GM18861 (cell line): Measurements from ENCODE around the gene MGAT2.
"Not testable (repeated sequence)": the region's sequence is repeated elsewhere in the genome, so short reads cannot be mapped to it uniquely, and the experiment has no call there.

Experiments
- ATAC-seq: cut with Tn5 transposase; IDR thresholded peaks from one replicate; pipeline ENCODE4 v1.9.1; 2021; ENCODE audit not compliant: unreplicated experiment

Gene MGAT2

GRCh38 chr14:49612251-49612650, 8.3 kb upstream of the MGAT2 start:
- no peak for ATAC-seq

- no peak for ATAC-seq
These were observed 7.9 kb upstream of the MGAT2 start for GRCh38 chr14:49612671-49613070.

- ATAC-seq: no peak
These were observed 6.4 kb upstream of the MGAT2 start for GRCh38 chr14:49614196-49614595.

- ATAC-seq: no peak
These were observed 4.8 kb upstream of the MGAT2 start for GRCh38 chr14:49615776-49616175.

DNA sequence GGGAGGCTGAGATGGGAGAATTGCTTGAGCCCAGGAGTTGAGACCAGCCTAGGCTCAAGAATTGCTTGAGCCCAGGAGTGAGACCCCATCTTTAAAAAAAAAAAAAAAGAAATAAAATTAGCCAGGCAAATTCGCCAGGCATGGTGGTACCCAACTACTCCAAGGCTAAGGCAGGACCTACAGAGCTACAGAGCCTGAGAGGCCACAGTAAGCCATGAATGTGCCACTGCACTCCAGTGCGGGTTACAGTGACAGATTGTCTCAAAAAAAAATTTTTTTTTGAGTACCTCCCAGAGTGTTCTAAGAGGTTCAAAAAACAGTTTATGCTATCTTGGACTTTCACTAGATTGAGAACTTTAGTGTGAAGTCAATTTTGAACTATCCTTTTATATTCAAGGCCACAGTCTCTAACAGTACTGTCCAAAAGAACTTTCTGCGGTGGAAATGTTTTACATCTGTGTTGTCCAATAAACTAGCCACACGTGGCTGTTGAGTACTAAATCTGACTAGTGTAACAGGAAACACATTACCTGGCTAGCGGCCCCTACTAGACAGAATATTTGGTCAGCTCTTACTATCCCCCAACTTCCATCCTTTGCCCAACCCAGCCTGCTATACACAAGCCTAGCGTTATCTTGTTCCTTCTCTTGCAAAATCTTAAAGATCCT, 2.6 kb upstream of the MGAT2 start:
- ATAC-seq: no peak

- ATAC-seq: not testable (repeated sequence)
These were observed 1.3 kb upstream of the MGAT2 start for GRCh38 chr14:49619273-49619672.

DNA sequence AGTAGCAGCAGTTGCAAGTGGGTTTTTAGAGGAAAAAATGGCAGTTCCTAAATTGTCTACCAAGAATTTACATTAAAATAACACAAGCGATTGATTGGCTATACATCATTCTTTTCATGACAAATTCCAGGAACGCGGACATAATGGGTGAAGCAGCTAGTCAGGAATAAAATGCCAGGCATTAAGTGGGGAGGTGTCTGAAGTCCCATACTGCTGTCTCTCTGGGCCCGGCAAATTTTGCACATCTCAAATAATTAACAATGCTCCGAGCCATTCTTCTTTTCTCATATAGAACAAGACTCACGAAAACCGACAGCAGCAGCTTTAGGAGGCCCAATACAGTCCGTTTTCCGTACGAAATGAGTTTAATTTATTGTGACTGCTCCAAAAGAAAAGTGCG, 869 bp upstream of the MGAT2 start:
- ATAC-seq: no peak

- ATAC-seq: peak; percentile 6
These were observed 699 bp downstream of the MGAT2 start for GRCh38 chr14:49621114-49621881.

DNA sequence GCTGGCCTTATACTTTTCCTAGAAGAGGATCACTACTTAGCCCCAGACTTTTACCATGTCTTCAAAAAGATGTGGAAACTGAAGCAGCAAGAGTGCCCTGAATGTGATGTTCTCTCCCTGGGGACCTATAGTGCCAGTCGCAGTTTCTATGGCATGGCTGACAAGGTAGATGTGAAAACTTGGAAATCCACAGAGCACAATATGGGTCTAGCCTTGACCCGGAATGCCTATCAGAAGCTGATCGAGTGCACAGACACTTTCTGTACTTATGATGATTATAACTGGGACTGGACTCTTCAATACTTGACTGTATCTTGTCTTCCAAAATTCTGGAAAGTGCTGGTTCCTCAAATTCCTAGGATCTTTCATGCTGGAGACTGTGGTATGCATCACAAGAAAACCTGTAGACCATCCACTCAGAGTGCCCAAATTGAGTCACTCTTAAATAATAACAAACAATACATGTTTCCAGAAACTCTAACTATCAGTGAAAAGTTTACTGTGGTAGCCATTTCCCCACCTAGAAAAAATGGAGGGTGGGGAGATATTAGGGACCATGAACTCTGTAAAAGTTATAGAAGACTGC, 1.5 kb downstream of the MGAT2 start:
- no peak for ATAC-seq

GRCh38 chr14:49623387-49623786, 2.8 kb downstream of the MGAT2 start:
- ATAC-seq: no peak

GRCh38 chr14:49623941-49624839, 3.6 kb downstream of the MGAT2 start:
- ATAC-seq: no peak

DNA sequence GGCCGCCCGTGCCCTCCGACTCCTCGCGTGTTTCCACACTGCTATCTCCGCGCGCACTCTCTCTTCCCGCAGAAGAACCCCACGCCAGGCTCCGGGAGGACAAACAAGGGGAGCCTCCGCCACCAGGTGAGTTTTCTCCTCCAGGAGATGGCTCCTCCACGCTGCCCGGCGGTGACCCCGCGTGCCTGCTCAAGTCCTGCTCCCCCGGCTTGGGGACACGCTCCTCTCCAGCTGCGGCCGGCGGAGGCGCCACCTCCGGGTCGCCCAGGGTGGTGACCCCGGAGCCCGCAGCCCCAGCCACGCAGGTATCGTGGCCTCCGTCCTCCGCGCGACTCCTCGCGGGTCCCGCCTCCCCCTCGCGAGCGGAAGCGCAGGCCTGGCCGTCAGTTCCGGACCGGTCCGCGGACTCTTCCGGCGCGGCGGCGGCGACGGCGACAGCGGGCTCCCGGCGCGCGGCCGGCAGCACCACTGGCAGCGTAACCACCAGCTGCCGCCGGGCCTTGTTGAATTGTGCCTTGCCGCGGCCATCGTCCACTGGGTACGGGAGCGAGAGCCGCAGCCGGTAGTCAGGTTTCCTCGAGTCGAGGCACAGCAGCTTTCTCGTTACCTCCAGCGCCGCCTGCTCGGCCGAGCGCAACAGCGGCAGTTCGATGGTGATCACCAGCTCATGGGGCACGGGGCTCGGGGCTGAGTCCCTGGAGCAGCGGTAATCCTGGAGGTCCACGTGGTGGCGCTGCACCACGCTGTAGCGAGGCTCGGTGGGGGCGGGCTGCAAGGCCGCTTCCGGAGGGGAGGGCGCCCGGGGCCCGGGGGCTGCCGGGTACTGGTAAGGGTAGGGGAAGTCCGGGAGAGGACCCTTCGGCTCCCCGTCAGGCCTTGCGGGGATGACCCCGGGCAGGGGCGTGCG, 13.3 kb downstream of the MGAT2 start:
- ATAC-seq: peak; percentile 64

DNA sequence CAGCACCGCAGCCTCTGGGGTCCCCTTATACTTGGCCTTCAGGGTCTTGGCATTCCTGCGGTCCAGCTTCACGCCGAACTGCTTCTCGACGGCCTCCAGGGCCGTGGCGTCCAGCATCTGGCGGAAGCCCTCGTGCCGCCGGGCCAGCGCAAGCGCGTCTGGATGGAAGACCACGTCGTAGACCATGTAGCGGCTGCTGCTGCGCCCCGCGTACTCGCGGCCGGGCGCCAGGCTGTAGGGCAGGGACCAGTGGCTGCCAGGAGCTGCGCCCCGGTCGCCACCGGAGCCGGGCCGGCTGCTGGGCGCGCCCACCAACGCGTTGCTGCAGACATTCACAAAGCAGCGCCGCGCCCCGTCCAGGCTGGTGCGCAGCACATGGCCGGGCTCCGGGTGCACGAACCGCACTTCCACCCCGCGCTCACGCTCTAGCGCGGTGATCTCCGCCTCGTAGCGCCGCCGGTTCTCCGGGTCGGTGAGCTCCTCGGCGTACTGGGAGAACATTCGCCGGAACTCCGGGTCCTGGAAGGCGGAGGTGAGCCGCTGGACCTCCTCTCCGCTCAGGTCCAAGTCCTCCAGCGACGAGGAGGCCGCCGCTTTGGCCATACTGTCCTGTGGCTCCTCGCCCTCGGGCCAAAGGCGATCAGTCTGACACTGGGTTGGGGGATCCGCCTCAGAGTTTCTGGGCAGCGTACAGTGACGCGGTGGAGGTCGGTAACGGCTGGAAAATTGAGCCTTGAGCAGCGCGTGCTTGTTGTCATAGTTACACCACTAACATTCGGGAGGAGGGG, 14.1 kb downstream of the MGAT2 start, which contains the start of gene DNAAF2:
TSS of gene DNAAF2 (minus strand) at position 698 of the 788 bp plus-strand sequence. CDS start at position 603, 95 bp downstream.
- peak; percentile 23 for ATAC-seq

DNA sequence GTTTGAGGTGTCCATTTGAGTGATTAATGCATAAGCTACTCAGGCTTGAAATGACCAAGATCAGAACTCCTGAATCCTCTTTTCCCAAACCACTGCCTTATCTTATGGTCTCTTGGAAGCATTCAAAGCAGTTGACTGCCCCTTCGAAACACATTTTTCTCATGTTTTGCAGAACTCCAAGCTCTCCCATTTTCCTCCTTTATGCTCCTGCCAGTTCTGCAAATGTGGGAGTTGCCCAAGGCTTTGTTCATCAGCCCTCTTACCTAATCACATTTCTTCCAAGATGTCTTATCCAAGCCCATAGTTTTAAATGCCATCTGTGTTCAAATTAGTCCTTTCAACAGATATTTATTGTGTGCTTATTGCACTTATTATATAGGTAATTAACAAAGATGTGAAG, 16.3 kb downstream of the MGAT2 start:
- ATAC-seq: no peak

GRCh38 chr14:49637534-49638078, 17.0 kb downstream of the MGAT2 start:
- no peak for ATAC-seq

DNA sequence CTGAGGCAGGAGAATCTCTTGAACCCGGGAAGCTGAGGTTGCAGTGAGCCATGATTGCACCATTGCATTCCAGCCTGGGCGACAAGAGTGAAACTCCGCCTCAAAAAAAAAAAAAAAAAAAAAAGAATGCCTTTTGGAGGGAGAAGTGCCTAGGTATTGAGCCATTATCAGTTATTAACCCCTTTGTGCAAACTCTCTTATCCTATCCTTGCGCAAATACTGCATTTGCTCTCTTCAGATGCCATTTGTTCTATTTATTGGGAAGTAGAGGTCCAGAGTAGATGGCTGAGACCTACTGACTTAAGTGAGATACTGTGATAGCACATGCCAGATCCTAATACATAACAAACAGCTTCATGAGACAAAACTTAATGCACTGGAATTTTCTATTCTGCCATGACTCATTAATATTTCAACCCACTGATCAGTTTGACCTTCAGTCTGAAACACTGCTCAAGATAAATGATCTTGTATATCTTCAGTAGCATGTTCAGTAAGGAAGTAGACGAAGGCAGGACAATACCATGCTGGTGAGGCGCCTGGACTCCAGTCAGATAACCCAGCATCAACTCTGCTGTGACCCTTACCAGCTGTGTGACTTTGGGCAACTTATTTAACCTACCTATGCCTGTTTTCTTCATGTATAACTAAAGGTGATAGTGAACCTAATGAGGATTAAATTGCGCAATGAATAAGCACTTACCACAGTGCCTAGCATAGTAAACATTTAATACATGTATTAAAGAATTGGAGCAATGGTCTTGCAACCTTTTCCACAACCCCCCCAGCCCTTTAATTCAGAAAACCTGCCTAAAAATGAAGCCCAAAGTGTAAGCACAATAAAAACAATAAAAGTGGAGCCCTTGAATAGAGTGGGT, 20.2 kb downstream of the MGAT2 start:
- no peak for ATAC-seq

GRCh38 chr14:49641697-49642129, 21.1 kb downstream of the MGAT2 start:
- ATAC-seq: no peak

DNA sequence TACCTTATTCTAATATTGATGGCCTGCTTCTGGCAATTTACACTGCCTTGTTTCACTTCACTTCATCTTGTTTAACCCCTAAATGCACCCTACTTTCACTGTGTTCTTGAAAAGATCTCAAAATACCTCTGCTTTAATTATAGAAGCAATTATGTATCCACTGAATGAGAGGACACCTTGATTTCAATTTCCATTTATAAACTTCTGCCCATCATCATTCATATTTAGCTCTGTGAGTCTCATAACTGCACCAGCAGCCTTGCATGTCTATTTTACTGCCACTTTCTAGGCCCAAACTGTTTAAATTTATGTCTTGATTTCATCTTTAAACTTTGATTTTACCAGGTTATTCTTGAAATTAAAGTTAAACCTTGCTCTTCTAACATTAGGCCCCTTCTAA, 21.6 kb downstream of the MGAT2 start:
- no peak for ATAC-seq
